ENCODE measurements around the gene EHMT1.

EHMT1 gene

DNA sequence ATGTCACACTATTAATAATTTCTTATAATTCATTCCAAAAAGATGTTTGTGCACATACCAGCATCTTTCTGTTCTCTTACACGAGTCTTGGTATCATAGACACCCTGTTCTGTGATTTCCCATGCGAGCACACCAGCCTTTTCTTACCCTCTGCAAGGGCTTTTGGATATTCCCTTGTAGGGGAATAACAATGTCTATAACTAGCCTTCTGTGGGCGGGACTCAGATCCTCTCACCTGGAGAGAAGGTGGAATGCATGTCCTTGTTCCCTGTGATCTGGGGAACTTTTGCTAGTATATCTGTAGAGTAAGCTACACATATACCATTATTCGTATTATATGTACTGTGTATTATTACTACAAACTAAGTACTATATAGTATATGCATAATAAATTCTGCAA lies 44.8 kb downstream of the EHMT1 start:
- TF ChIP-seq, protein P1, sequence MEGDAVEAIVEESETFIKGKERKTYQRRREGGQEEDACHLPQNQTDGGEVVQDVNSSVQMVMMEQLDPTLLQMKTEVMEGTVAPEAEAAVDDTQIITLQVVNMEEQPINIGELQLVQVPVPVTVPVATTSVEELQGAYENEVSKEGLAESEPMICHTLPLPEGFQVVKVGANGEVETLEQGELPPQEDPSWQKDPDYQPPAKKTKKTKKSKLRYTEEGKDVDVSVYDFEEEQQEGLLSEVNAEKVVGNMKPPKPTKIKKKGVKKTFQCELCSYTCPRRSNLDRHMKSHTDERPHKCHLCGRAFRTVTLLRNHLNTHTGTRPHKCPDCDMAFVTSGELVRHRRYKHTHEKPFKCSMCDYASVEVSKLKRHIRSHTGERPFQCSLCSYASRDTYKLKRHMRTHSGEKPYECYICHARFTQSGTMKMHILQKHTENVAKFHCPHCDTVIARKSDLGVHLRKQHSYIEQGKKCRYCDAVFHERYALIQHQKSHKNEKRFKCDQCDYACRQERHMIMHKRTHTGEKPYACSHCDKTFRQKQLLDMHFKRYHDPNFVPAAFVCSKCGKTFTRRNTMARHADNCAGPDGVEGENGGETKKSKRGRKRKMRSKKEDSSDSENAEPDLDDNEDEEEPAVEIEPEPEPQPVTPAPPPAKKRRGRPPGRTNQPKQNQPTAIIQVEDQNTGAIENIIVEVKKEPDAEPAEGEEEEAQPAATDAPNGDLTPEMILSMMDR (conservative IDR thresholded peaks at IDR 0.05) = no peak
- H3K27ac ChIP-seq = peak overlapping the region; percentile 94

DNA sequence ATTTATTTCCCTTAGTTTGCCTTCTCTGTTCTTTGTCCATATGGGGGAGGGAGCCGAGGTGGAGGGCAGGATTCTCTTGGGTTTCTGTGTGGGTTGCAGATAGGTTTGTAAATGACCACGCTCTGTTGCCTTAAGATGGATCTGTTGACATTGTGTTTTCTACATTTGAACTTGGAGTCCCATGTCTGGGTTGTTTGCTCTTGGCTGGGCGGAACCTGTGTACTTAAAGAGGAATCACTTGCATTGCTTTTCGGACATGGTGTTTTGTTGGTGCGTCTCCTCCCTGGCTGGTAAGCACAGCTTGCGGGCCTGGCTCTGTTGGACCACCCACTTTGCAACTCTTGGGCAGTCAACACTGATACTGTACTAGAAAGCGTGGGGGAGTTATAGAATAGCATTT lies 45.9 kb downstream of the EHMT1 start:
- peak overlapping the region; percentile 94 for H3K27ac ChIP-seq
- TF ChIP-seq, protein P1 (conservative IDR thresholded peaks at IDR 0.05) = no peak

DNA sequence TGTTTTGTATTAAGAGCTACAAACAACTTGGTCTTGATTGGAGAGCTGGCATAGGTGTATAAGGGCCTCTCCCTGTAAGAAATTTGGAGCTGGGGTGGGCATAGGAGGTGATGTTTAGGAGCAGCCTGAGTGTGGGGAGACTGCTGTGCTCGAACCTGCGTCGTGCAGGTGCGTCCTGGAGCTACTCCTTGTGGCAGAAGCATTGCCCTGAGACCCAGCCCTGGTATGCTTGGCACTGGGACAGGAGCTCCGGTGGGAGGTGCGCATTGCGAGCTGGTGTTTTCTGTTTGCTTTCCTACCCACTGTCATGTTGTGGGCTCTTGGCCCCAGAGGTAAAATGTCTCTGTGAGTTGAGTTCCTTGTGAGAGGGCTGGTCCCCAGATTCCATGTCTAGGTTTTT lies 46.4 kb downstream of the EHMT1 start:
- H3K27ac ChIP-seq = peak overlapping the region; percentile 94
- TF ChIP-seq, protein P1 (conservative IDR thresholded peaks at IDR 0.05) = no peak

DNA sequence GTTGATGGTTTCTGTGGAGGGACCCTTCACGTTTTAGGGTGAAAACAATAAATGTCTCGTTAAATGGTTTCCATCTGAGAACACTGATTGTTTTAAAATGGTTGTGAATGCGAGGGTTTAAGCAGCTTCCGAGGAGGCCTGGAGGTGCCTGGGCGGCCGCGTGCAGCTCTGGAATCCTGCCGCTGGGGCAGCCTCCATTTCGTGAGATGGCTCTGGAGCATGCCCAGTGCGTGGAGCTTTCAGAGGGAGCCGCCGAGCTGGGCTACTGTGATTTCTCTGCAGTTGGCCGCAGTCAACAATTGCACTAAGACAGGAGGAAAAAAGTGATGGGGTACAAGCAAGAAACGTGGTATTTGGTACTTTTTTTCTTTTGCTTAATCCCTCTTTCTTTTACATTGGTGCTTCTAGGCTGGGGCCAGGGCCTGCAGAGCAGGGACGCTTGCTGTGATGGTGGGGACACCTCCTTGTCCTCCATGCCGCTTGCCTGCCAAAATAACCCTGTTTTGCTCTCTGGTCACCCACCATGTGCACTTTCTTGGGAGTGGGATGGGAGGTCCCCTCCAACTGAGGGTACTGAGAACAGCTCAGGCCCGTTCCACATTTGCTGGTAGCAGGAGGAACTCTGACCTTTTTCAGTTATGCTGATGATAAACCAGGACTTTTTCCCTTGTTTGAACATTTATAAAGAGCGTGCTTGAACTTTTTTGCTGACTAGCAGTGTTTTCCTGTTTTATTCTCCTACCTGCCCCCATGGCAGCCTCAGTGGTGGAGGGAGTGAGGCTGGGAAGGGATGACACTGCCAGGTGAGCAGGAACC lies 47.1 kb downstream of the EHMT1 start:
- TF ChIP-seq, protein P1 (conservative IDR thresholded peaks at IDR 0.05) = no peak
- H3K27ac ChIP-seq = peak overlapping the region; percentile 94

DNA sequence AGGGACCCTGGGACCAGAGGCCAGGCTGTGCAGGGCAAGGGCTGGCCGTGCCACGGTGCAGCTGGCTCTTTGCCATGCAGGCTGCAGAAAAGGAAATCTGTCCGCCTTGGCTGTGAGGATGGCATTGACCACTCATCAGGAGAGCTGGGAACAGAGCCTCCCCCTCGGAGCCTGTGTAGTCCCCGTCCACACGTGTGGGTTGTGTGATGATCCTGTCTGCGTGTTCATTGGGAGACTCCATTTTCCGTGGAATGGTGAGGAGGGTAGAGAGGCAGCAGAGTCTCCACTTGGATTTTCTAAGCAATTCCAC lies 47.7 kb downstream of the EHMT1 start:
- H3K27ac ChIP-seq = peak overlapping the region; percentile 94
- TF ChIP-seq, protein P1 (conservative IDR thresholded peaks at IDR 0.05) = no peak

DNA sequence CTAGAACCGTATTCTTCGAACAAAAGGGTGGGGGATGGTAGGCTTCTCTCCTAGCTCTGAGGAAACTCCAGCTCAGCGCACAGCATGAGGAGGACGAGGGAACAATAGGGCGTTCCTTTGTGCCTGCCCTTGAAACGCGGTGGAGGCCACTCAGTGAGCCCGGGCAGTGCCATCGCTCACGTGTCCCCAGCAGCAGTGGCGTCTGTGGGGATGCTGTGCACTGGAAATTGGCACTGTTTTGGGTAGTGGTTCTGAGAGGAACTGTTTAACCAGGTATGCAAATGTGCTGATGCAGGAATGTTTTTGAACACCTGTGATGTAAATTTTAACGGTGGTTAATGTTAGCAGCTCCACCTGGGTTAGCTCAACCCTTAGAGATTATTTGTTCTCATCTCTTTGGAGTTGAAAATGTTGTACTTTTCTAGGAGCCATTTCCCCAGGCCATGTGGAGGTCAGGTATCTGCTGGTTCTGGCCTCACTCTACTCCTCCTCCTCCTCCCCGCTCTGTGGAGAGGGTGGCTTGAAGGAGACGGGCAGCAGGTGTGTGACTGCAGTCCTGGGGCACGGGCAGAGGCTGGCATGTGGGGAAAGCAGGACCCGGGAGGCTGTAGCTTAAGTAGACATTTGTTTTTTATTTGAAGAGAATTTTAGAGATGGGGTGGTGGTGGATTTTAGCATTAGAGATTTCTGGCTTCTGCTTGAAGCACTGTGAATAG lies 48.3 kb downstream of the EHMT1 start:
- peak overlapping the region; percentile 94 for H3K27ac ChIP-seq
- TF ChIP-seq, protein P1 (conservative IDR thresholded peaks at IDR 0.05) = no peak

DNA sequence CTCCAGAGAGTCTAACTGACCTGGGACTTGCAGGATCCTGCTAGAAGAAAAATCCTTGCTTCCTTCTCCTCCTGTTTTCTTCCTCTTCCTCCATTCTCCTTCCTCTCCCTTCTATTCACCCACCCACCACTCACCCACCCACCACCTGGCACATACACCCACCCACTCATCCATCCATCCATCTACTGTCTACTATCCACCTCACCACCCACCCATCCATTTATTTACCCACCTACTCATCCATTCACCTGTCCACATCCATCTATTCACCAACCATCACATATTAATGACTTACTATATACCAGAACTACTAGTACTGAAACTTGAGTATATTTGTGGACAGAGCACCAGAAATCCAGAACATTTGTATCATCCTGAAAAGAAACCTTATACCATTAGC lies 49.4 kb downstream of the EHMT1 start:
- TF ChIP-seq, protein P1 (conservative IDR thresholded peaks at IDR 0.05) = no peak
- no peak overlapping the region for H3K27ac ChIP-seq
